Measurements from ENCODE around the gene KIF6. TPM values are rescaled to one million over a fixed set of nuclear protein-coding genes. Genes with fewer than 3 reads are reported as not detected.

KIF6 gene
- total and polyA plus RNA-seq, 8 donors = 0.19 to 1.0 (median 0.44) TPM

DNA sequence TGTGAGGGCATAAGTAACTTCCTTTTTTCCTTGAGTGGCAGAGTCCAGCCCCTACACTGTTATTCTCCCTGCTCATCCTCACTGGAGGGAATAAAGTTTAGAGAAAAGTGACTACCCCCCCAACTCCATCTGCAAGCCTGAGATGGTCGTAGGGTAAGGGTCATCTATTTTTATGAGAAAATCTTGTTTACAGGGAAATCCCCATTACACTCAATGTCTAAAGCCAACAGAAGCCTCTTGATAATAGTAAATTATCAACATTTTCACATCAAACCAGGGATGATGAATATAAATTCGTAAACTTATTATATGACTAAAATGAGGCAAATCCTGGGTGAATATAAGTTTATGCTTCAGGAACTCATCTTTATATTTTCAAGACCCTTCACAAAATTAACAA lies 228.8 kb downstream of the KIF6 start:
- Histone ChIP-seq H3K9me3 (no peaks in the 10 kb centered on the region), H3K36me3 (no peaks in the 10 kb centered on the region), H3K4me1 (no peaks in the 10 kb centered on the region), H3K4me3 (no peak overlapping the region), H3K27me3 (no peaks in the 10 kb centered on the region), H3K27ac (no peak overlapping the region)
- no peak for DNase-seq
- no peak for FAIRE-seq
- TF ChIP-seq, protein P1, sequence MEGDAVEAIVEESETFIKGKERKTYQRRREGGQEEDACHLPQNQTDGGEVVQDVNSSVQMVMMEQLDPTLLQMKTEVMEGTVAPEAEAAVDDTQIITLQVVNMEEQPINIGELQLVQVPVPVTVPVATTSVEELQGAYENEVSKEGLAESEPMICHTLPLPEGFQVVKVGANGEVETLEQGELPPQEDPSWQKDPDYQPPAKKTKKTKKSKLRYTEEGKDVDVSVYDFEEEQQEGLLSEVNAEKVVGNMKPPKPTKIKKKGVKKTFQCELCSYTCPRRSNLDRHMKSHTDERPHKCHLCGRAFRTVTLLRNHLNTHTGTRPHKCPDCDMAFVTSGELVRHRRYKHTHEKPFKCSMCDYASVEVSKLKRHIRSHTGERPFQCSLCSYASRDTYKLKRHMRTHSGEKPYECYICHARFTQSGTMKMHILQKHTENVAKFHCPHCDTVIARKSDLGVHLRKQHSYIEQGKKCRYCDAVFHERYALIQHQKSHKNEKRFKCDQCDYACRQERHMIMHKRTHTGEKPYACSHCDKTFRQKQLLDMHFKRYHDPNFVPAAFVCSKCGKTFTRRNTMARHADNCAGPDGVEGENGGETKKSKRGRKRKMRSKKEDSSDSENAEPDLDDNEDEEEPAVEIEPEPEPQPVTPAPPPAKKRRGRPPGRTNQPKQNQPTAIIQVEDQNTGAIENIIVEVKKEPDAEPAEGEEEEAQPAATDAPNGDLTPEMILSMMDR (IDR thresholded peaks at IDR 0.05) = no peak
- intact Hi-C loops (cut with DNase I) = no loop called here
- 78 to 81% methylated on average over 2 of the region's 2 CpGs for WGBS, 2 donors
- ATAC-seq = no peak

DNA sequence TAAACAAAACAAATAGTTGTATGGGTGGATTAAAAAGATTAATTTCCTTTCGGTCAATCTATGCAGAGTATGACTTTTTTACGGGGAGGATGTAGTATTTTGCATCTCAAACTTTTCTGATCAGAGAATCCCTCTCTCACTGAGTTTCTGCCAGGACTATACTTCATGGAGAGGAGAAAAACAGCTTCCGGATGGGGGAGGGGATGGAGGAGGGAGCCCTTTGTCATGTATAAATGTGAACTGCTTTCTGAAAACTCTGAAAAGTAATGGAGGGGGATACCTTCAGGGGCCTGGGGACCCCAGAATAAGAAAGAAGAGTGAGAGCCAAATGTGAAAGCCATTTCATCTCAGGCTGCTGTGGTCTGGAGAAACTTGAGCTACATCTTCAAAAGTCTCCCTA lies 229.6 kb downstream of the KIF6 start:
- no peaks in the 10 kb centered on the region for H3K9me3 ChIP-seq
- H3K27me3 ChIP-seq = no peaks in the 10 kb centered on the region
- H3K4me1 ChIP-seq = no peaks in the 10 kb centered on the region
- TF ChIP-seq, protein P1 (IDR thresholded peaks at IDR 0.05) = no peak
- FAIRE-seq (no peak), ATAC-seq (no peak), DNase-seq (no peak)
- WGBS, 2 donors = 72 to 78% methylated on average over 3 of the region's 3 CpGs
- no peak overlapping the region for H3K4me3 ChIP-seq
- no peak overlapping the region for H3K27ac ChIP-seq
- no peaks in the 10 kb centered on the region for H3K36me3 ChIP-seq
- intact Hi-C loops (cut with DNase I) = no loop called here

DNA sequence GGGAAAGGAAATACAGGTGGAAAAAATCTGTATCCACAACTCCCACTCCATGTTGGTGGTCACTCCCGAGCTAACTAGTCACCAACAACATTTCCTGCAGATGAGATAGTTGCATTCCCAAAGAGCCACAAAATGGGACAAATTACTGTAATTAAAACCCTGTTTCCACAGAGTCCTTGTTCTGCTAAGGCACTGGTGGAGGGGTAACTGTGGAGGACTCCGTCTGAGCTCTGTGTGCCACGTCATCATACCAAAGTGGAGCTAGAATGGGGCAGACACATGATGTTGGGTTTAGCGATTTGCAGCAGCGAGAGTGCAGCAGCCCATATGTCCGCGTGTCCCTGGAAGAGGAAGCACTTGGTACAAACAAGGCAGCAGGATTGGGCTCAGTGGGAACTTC lies 230.2 kb downstream of the KIF6 start:
- WGBS, 2 donors = 88 to 91% methylated on average over 7 of the region's 7 CpGs
- Histone ChIP-seq H3K36me3 (no peaks in the 10 kb centered on the region), H3K27me3 (no peaks in the 10 kb centered on the region), H3K4me3 (no peak overlapping the region), H3K9me3 (no peaks in the 10 kb centered on the region), H3K4me1 (no peaks in the 10 kb centered on the region), H3K27ac (no peak overlapping the region)
- FAIRE-seq (no peak), DNase-seq (no peak), ATAC-seq (no peak)
- intact Hi-C loops (cut with DNase I) = no loop called here
- TF ChIP-seq, protein P1 (IDR thresholded peaks at IDR 0.05) = no peak

- Histone ChIP-seq H3K9me3 (no peaks in the 10 kb centered on the region), H3K4me3 (no peak overlapping the region), H3K27me3 (no peaks in the 10 kb centered on the region), H3K27ac (no peak overlapping the region), H3K4me1 (no peaks in the 10 kb centered on the region), H3K36me3 (no peaks in the 10 kb centered on the region)
- TF ChIP-seq, protein P1 (IDR thresholded peaks at IDR 0.05) = no peak
- ATAC-seq = no peak
- intact Hi-C loops (cut with DNase I) = no loop called here
- no peak for DNase-seq
- FAIRE-seq = no peak
Measured at GRCh38 chr6:39493777-39494176, 231.4 kb downstream of the KIF6 start.

- no peaks in the 10 kb centered on the region for H3K27me3 ChIP-seq
- H3K4me3 ChIP-seq = no peak overlapping the region
- TF ChIP-seq, protein P1 (IDR thresholded peaks at IDR 0.05) = no peak
- no peaks in the 10 kb centered on the region for H3K9me3 ChIP-seq
- no peaks in the 10 kb centered on the region for H3K4me1 ChIP-seq
- DNase-seq (no peak), FAIRE-seq (no peak), ATAC-seq (peak in 1 of 4 donors; percentile 36)
- H3K36me3 ChIP-seq = no peaks in the 10 kb centered on the region
- no peak overlapping the region for H3K27ac ChIP-seq
- intact Hi-C loops (cut with DNase I) = no loop called here
Measured at GRCh38 chr6:39493174-39493573, 232.0 kb downstream of the KIF6 start.
